NCI-H187 treated with DMSO at 0.1 percent for 48 hours (cell line): ENCODE data around the gene ABCA7.
A peak's percentile ranks its signal among the peaks of the same experiment; 100 is the strongest.
"Not testable (repeated sequence)": the region's sequence is repeated elsewhere in the genome, so short reads cannot be mapped to it uniquely, and the experiment has no call there.

ENCODE experiments used
- DNase-seq: peaks from one replicate; lab custom pipeline; 2025; lab: John Stamatoyannopoulos, UW

The ABCA7 gene

GRCh38 chr19:1105873-1106840 is 66.2 kb downstream of the ABCA7 start:
- DNase-seq, result no peak

GRCh38 chr19:1106841-1107660 is 67.1 kb downstream of the ABCA7 start:
- DNase-seq, result no peak

- DNase-seq, result no peak
These were observed 67.9 kb downstream of the ABCA7 start for GRCh38 chr19:1107661-1108261.

GRCh38 chr19:1108291-1109031 is 68.6 kb downstream of the ABCA7 start:
- DNase-seq, result no peak

GRCh38 chr19:1109032-1109551 is 69.2 kb downstream of the ABCA7 start:
- DNase-seq, result no peak

- no peak for DNase-seq
These were observed 70.1 kb downstream of the ABCA7 start for GRCh38 chr19:1109697-1110671.

GRCh38 chr19:1110809-1111640 is 71.1 kb downstream of the ABCA7 start:
- no peak for DNase-seq

GRCh38 chr19:1111641-1112267 is 71.8 kb downstream of the ABCA7 start:
- no peak for DNase-seq

- no peak for DNase-seq
These were observed 72.5 kb downstream of the ABCA7 start for GRCh38 chr19:1112268-1113029.

- peak; percentile 83 for DNase-seq
These were observed 73.4 kb downstream of the ABCA7 start for GRCh38 chr19:1113030-1113985.

GRCh38 chr19:1113986-1114483 is 74.1 kb downstream of the ABCA7 start:
- no peak for DNase-seq

GRCh38 chr19:1114728-1115127 is 74.8 kb downstream of the ABCA7 start:
- DNase-seq, result not testable (repeated sequence)
